ENCODE measurements around the gene PPEF1.

DNA sequence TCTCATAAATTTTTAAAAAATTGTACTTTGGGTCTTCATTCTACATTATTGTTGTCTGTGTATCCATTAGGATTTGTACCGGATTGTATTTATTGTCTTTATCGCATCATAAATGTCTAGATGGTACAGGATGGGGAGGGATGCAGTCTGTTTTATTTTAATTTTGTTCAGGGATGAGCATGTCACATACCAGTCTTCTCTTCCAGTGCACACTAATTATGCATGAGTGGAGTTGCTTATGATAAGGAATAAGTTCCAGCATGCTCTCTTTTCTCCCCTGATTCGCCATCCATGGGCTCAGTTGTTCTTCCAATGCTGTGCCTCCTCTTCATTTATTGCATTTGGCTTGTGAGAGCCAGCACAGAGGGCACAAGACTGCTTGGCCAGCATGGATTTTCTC lies 54.3 kb downstream of the PPEF1 start:
- TF ChIP-seq POLR2A (IDR thresholded peaks at IDR 0.05), result no peak
- TF ChIP-seq, protein P1, sequence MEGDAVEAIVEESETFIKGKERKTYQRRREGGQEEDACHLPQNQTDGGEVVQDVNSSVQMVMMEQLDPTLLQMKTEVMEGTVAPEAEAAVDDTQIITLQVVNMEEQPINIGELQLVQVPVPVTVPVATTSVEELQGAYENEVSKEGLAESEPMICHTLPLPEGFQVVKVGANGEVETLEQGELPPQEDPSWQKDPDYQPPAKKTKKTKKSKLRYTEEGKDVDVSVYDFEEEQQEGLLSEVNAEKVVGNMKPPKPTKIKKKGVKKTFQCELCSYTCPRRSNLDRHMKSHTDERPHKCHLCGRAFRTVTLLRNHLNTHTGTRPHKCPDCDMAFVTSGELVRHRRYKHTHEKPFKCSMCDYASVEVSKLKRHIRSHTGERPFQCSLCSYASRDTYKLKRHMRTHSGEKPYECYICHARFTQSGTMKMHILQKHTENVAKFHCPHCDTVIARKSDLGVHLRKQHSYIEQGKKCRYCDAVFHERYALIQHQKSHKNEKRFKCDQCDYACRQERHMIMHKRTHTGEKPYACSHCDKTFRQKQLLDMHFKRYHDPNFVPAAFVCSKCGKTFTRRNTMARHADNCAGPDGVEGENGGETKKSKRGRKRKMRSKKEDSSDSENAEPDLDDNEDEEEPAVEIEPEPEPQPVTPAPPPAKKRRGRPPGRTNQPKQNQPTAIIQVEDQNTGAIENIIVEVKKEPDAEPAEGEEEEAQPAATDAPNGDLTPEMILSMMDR (IDR thresholded peaks at IDR 0.05), result no peak
